Uterus (tissue), 4 donors: ENCODE data around the gene CDH3. TPM values are rescaled to one million over a fixed set of nuclear protein-coding genes. Genes with fewer than 3 reads are reported as not detected.

Experiments
- DNase-seq, 2 donors: peaks; one replicate each; pipeline ENCODE4 v3.0.0-alpha.2; 2019 to 2020
- H3K27ac ChIP-seq, 2 donors: fragments of 200-600 bp; sonication (generic); 1 replicate in 1 of 2; 2 replicates in 1 of 2; pipeline ENCODE4 v1.5.1; 2016 to 2018
- H3K27me3 ChIP-seq, 2 donors: fragments of 200-600 bp; sonication (generic); one replicate each; pipeline ENCODE4 v1.5.1; 2018 to 2019; ENCODE audit warnings: control low read depth in 1 of 2
- H3K36me3 ChIP-seq, 2 donors: fragments of 200-600 bp; sonication (generic); one replicate each; pipeline ENCODE4 v1.5.1; 2019; ENCODE audit warnings: control low read depth in 1 of 2
- H3K4me1 ChIP-seq, 2 donors: fragments of 200-600 bp; sonication (generic); one replicate each; pipeline ENCODE4 v1.5.1; 2018 to 2019; ENCODE audit warnings: control low read depth in 1 of 2
- H3K4me3 ChIP-seq, 2 donors: fragments of 200-600 bp; sonication (generic); 1 replicate in 1 of 2; 2 replicates in 1 of 2; pipeline ENCODE4 v1.5.1; 2018 to 2019; ENCODE audit warnings: mild to moderate bottlenecking in 1 of 2
- H3K9me3 ChIP-seq, 2 donors: fragments of 200-600 bp; sonication (generic); one replicate each; pipeline ENCODE4 v1.5.1; 2019; ENCODE audit warnings: control low read depth in 1 of 2
- POLR2A ChIP-seq, 2 donors: fragments of 450-650 bp; IDR thresholded peaks; one replicate each; pipeline ENCODE4 v1.6.1; 2016; ENCODE audit warnings: antibody characterized with exemption in 2 of 2, mild to moderate bottlenecking in 1 of 2, moderate library complexity in 1 of 2
- intact Hi-C: fragments of 100-400 bp; cut with DNase I; formaldehyde crosslinking; loops from one replicate; pipeline ENCODE4 v1.15.1; 2023; ENCODE audit warnings: low total_unique reads
- total RNA-seq, 4 donors: library from RNA; depleted of rRNA in 3 of 4; stranded (reverse); fragments of >200 nt in 3 of 4; gene quantifications; one replicate each; pipeline versions ENCODE4 v1.1.0 to v1.2.4, GENCODE V29; 2014 to 2023
- TF ChIP-seq, protein P1 (sequence below), 4 experiments: fragments of 200-600 bp in 2 of 4; fragments of 450-650 bp in 2 of 4; sonication (generic) in 2 of 4; IDR thresholded peaks; one replicate each; pipeline ENCODE4 v1.5.1; 2016 to 2019; ENCODE audit warnings: antibody characterized with exemption in 4 of 4, mild to moderate bottlenecking in 2 of 4, moderate library complexity in 1 of 4
- donor health status: DM: yes; HTN: yes; CAD: no.

Gene CDH3
- total RNA-seq, 4 donors from 2014 or later = 5.1 to 55.3 (median 18.9) TPM

DNA sequence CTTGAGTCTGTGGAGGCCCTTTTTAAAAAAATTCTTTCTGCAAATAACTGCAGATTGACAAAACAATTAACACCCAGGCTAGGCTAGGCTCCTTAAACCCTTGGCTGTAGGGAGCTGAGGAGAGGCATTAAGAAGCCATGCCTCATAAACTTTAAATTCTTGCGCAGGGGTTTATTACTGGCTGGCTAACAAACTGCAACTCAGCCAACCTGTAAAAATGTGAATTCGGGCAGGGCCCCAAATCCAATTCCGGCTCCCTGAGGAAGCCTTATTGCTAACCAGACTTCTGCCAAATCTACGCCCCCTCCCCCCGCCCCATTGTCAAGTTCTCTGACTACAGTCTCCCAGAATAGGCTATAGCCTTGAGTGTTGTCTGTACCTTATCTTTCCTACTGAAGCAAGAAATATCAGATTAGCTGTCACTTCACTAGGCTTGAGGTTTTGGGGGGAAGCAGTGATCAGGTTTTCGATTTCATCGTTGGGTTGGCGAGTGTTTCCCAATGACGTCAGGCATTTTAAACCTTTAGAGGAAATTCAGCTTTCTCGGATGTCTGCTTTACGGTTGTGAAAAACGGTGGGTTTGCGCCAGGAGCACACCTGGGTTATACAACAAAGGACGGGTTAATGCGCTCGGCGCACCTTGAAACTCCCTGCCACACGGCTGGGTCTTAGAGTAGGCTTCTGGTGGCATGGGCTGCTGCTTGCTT, 2.0 kb downstream of the CDH3 start:
- DNase-seq = no peak
- intact Hi-C loops = no loop called here
- peaks cover 0 to 10% of the 10 kb centered on the region in 2 donors for H3K4me1 ChIP-seq
- peak overlapping the region in 1 of 2 donors; percentile 86 for H3K27ac ChIP-seq
- no peaks in the 10 kb centered on the region for H3K9me3 ChIP-seq
- H3K27me3 ChIP-seq = no peaks in the 10 kb centered on the region
- H3K4me3 ChIP-seq = no peak overlapping the region
- H3K36me3 ChIP-seq = no peaks in the 10 kb centered on the region
- TF ChIP-seq POLR2A (IDR thresholded peaks at IDR 0.05) = no peak
- TF ChIP-seq, protein P1, sequence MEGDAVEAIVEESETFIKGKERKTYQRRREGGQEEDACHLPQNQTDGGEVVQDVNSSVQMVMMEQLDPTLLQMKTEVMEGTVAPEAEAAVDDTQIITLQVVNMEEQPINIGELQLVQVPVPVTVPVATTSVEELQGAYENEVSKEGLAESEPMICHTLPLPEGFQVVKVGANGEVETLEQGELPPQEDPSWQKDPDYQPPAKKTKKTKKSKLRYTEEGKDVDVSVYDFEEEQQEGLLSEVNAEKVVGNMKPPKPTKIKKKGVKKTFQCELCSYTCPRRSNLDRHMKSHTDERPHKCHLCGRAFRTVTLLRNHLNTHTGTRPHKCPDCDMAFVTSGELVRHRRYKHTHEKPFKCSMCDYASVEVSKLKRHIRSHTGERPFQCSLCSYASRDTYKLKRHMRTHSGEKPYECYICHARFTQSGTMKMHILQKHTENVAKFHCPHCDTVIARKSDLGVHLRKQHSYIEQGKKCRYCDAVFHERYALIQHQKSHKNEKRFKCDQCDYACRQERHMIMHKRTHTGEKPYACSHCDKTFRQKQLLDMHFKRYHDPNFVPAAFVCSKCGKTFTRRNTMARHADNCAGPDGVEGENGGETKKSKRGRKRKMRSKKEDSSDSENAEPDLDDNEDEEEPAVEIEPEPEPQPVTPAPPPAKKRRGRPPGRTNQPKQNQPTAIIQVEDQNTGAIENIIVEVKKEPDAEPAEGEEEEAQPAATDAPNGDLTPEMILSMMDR (IDR thresholded peaks at IDR 0.05) = no peak

DNA sequence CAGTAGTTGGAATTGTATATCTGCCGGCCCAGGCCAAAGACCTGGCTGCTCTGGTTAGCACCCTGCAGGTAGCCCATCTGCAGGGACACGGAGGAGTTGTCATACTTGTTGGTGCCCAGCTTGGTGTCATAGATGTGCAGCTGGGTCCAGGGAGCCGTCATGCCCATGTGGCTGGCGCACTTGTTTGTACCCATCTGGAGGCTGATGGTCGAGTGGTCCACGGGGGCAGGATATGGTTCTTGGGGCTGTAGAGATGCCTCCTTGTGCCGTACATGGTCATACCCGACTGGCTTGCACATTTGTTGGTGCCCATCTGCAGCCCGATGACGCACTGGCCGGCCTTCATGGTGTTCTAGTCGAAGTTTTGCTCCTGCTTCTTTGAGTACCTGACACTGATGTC, 6.0 kb downstream of the CDH3 start:
- Histone ChIP-seq H3K4me1 (no peaks in the 10 kb centered on the region), H3K4me3 (no peak overlapping the region), H3K27me3 (no peaks in the 10 kb centered on the region), H3K36me3 (no peaks in the 10 kb centered on the region), H3K9me3 (no peaks in the 10 kb centered on the region), H3K27ac (no peak overlapping the region)
- no peak for DNase-seq
- TF ChIP-seq, protein P1 (IDR thresholded peaks at IDR 0.05) = no peak
- no peak for TF ChIP-seq POLR2A (IDR thresholded peaks at IDR 0.05)
- intact Hi-C loops = no loop called here

DNA sequence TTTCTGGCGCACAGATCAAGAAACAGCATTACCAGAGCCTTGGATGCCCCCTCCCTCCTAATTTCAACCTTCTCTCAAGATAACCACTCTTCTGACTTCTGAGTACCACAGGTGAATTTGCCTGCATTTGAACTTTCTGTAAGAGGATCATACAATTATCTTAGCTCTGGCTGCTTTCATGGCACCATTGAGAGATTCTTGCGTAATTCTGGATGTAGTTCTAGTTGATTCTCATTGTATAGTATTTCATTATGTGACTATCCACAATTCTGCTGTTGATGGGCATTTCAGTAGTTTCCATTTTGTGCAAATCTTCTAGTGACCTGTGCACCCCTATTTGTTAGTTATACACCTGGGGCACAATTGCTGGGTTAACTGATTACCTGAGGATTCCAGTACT, 7.5 kb downstream of the CDH3 start:
- no peak for DNase-seq
- H3K9me3 ChIP-seq = no peaks in the 10 kb centered on the region
- no peak overlapping the region for H3K4me3 ChIP-seq
- H3K27me3 ChIP-seq = no peaks in the 10 kb centered on the region
- no peak for TF ChIP-seq POLR2A (IDR thresholded peaks at IDR 0.05)
- TF ChIP-seq, protein P1 (IDR thresholded peaks at IDR 0.05) = no peak
- no peak overlapping the region for H3K27ac ChIP-seq
- intact Hi-C loops = no loop called here
- H3K36me3 ChIP-seq = no peaks in the 10 kb centered on the region
- H3K4me1 ChIP-seq = no peaks in the 10 kb centered on the region

DNA sequence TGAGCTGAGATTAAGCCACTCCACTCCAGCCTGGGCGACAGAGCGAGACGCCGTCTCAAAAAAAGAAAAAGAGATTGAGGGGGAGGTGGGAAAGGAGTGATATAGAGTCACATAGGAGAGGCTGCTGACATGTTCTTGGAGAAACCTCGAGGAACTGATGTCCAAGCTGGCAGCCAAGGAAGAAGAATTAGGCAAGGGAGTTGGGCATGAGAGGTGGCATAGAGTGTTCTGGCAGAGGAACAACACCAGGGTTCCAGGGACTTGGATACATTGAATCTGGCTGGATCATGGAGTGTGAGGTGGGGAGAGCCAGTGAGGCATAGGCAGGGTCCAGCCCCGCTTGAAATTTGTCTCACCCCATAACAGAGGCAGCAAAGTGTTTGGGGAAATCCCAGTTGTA, 10.7 kb downstream of the CDH3 start:
- no peaks in the 10 kb centered on the region for H3K36me3 ChIP-seq
- no peak overlapping the region for H3K27ac ChIP-seq
- no peaks in the 10 kb centered on the region for H3K9me3 ChIP-seq
- DNase-seq = no peak
- H3K4me1 ChIP-seq = no peaks in the 10 kb centered on the region
- intact Hi-C loops = no loop called here
- TF ChIP-seq, protein P1 (IDR thresholded peaks at IDR 0.05) = no peak
- no peak for TF ChIP-seq POLR2A (IDR thresholded peaks at IDR 0.05)
- H3K4me3 ChIP-seq = no peak overlapping the region
- no peaks in the 10 kb centered on the region for H3K27me3 ChIP-seq

DNA sequence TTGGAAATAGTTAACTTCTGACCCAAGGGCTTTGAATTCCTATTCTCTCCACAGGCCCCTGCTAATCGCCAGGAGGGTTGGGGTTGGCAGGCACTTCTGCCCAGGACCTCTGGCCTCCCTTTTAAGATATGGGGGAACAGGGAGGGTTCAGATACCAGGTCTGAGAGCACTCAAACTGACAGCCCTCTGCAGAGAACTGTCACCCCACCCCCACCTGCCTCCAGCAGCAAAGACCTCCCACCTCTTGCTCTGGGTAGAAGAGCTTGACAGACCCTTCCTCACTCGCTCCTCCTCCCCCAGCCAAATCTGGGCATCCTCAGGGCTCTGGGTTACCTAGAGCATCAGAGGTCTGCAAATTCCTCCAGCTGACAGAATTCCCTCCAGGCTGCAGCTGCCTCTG, 11.6 kb downstream of the CDH3 start:
- intact Hi-C loops = no loop called here

More for the DNA sequence above, 11.6 kb downstream of the CDH3 start:
- no peak for TF ChIP-seq POLR2A (IDR thresholded peaks at IDR 0.05)
- TF ChIP-seq, protein P1 (IDR thresholded peaks at IDR 0.05) = no peak
- Histone ChIP-seq H3K36me3 (no peaks in the 10 kb centered on the region), H3K27me3 (no peaks in the 10 kb centered on the region), H3K4me3 (no peak overlapping the region), H3K4me1 (no peaks in the 10 kb centered on the region), H3K9me3 (no peaks in the 10 kb centered on the region), H3K27ac (no peak overlapping the region)
- DNase-seq = no peak
